HepG2 (cell line): Measurements from ENCODE around the gene SRSF6. TPM values are rescaled to one million over a fixed set of nuclear protein-coding genes. Genes with fewer than 3 reads are reported as not detected.

Experiments used
- ATAC-seq: fragments of 200-7000 bp; cut with Tn5 transposase; 3 replicates; pipeline ENCODE4 v1.9.1; 2020; ENCODE audit warnings: mild to moderate bottlenecking, moderate library complexity
- BruUV-seq: library from RNA; stranded (reverse); fragments of 400-500 nt; replicated peaks from 2 replicates; lab custom pipeline; 2021; lab: Mats Ljungman, UMichigan
- CTCF ChIA-PET: fragments of 300-600 bp; formaldehyde crosslinking; extraction: SDS; loops from one replicate; lab custom pipeline; 2021; ENCODE audit warnings: low total read pairs, inconsistent platforms, low intra/inter-chr PET ratio; lab: Yijun Ruan, JAX
- POLR2A ChIA-PET: fragments of 350-600 bp; sonication (Branson Sonifier 250); formaldehyde crosslinking; loops from one replicate; lab custom pipeline; 2020; ENCODE audit warnings: antibody characterized with exemption, inconsistent platforms; lab: Yijun Ruan, JAX
- DNase-seq: peaks from one replicate; pipeline ENCODE4 v3.0.0-alpha.2; 2015; ENCODE audit warnings: low spot score
- FAIRE-seq: peaks from 3 replicates; lab custom pipeline; 2011; peaks lifted over from hg19 to GRCh38; lab: Jason Lieb, UNC
- H2AFZ ChIP-seq: one replicate; pipeline ENCODE4 v1.6.1; 2011; ENCODE audit warnings: low read length, inconsistent platforms
- H3K27ac ChIP-seq: fragments of 300-600 bp; 3 replicates; pipeline ENCODE4 v1.8.0; 2011; ENCODE audit warnings: mixed run types, mild to moderate bottlenecking, mixed read lengths, low read length, inconsistent platforms; ENCODE audit not compliant: insufficient read depth; ENCODE audit errors: extremely low read length
- H3K27me3 ChIP-seq, 2 experiments: fragments of 200-600 bp in 1 of 2; 2 replicates in 1 of 2; 3 replicates in 1 of 2; pipeline versions ENCODE4 v1.6.0 to v1.8.0; 2011; ENCODE audit warnings: low read length in 2 of 2, mild to moderate bottlenecking in 2 of 2, moderate library complexity in 2 of 2, inconsistent platforms in 1 of 2; ENCODE audit not compliant: insufficient read depth in 2 of 2, control insufficient read depth in 1 of 2
- H3K36me3 ChIP-seq, 2 experiments: fragments of 200-600 bp in 1 of 2; replicated peaks in 1 of 2; 2 replicates in 1 of 2; 3 replicates in 1 of 2; pipeline versions ENCODE4 v1.5.1 to v1.8.0; 2011; ENCODE audit warnings: low read length in 2 of 2, inconsistent platforms in 1 of 2; ENCODE audit not compliant: insufficient read depth in 2 of 2, control insufficient read depth in 1 of 2
- H3K4me1 ChIP-seq: 2 replicates; pipeline ENCODE4 v1.5.1; 2012; ENCODE audit warnings: low read length, inconsistent platforms; ENCODE audit not compliant: insufficient read depth
- H3K4me2 ChIP-seq: 2 replicates; pipeline ENCODE4 v1.6.0; 2011; ENCODE audit warnings: low read depth, low read length, inconsistent platforms
- H3K4me3 ChIP-seq, 3 experiments: fragments of 200-600 bp in 1 of 3; sonication (generic), shearing (Covaris generic) in 1 of 3; replicated peaks in 1 of 3; 2 replicates each; pipeline ENCODE4 v1.5.1; 2011 to 2016; ENCODE audit warnings: low read length in 3 of 3, inconsistent platforms in 2 of 3, low read depth in 2 of 3, mild to moderate bottlenecking in 2 of 3, control low read depth in 1 of 3, mixed read lengths in 1 of 3; ENCODE audit not compliant: insufficient read depth in 1 of 3
- H3K79me2 ChIP-seq: one replicate; pipeline ENCODE4 v1.6.1; 2011; ENCODE audit warnings: low read length, inconsistent platforms; ENCODE audit not compliant: insufficient read depth
- H3K9ac ChIP-seq: 2 replicates; pipeline ENCODE4 v1.6.0; 2011; ENCODE audit warnings: mild to moderate bottlenecking, low read depth, low read length, inconsistent platforms; ENCODE audit not compliant: insufficient read depth
- H3K9me3 ChIP-seq: 2 replicates; pipeline ENCODE4 v1.5.1; 2012; ENCODE audit warnings: mild to moderate bottlenecking, low read length
- H4K20me1 ChIP-seq: 2 replicates; pipeline ENCODE4 v1.6.0; 2011; ENCODE audit warnings: inconsistent platforms, mild to moderate bottlenecking, low read length, moderate library complexity; ENCODE audit not compliant: insufficient read depth
- DDIT3 ChIP-seq: sonication (generic); formaldehyde crosslinking; IDR thresholded peaks from 2 replicates; pipeline ENCODE4 v1.4.0; 2020; ENCODE audit warnings: mild to moderate bottlenecking, missing genetic modification reagents
- HDAC2 ChIP-seq: sonication (generic); formaldehyde crosslinking; IDR thresholded peaks from 2 replicates; pipeline ENCODE4 v1.4.0; 2020; ENCODE audit warnings: missing genetic modification reagents
- NFATC3 ChIP-seq: sonication (generic); formaldehyde crosslinking; IDR thresholded peaks from 2 replicates; pipeline ENCODE4 v1.5.1; 2020; ENCODE audit warnings: mild to moderate bottlenecking, missing genetic modification reagents
- NFIB ChIP-seq: sonication (generic); formaldehyde crosslinking; IDR thresholded peaks from 2 replicates; pipeline ENCODE4 v1.9.0; 2021; ENCODE audit warnings: missing genetic modification reagents, mild to moderate bottlenecking, borderline replicate concordance
- POGZ ChIP-seq: sonication (generic); formaldehyde crosslinking; IDR thresholded peaks from 2 replicates; pipeline ENCODE4 v1.4.0; 2020; ENCODE audit warnings: mild to moderate bottlenecking, missing genetic modification reagents
- POLR2AphosphoS5 ChIP-seq: IDR thresholded peaks from 2 replicates; pipeline ENCODE4 v1.6.1; 2012; ENCODE audit warnings: low read depth, low read length
- RCOR2 ChIP-seq: IDR thresholded peaks from 2 replicates; pipeline ENCODE4 v1.6.1; 2016; ENCODE audit warnings: missing biosample characterization, missing genetic modification reagents
- SMYD3 ChIP-seq: sonication (generic); formaldehyde crosslinking; IDR thresholded peaks from 2 replicates; pipeline ENCODE4 v1.8.1; 2023; ENCODE audit warnings: mild to moderate bottlenecking, missing genetic modification reagents
- SOX6 ChIP-seq, 2 experiments: fragments of 450-650 bp in 1 of 2; sonication (generic) in 1 of 2; formaldehyde crosslinking in 1 of 2; IDR thresholded peaks; 2 replicates each; pipeline versions ENCODE4 v1.4.0 to v1.6.1; 2017 to 2020; ENCODE audit warnings: antibody characterized with exemption in 1 of 2, mild to moderate bottlenecking in 1 of 2, missing genetic modification reagents in 1 of 2
- TAF1 ChIP-seq: sonication (generic); formaldehyde crosslinking; IDR thresholded peaks from 2 replicates; pipeline ENCODE4 v1.4.0; 2020; ENCODE audit warnings: missing genetic modification reagents
- THAP7 ChIP-seq: sonication (generic); formaldehyde crosslinking; IDR thresholded peaks from 2 replicates; pipeline ENCODE4 v1.8.1; 2023; ENCODE audit warnings: mild to moderate bottlenecking, missing genetic modification reagents
- ZBTB7A ChIP-seq: sonication (generic); formaldehyde crosslinking; IDR thresholded peaks from 2 replicates; pipeline ENCODE4 v1.8.0; 2022; ENCODE audit warnings: mild to moderate bottlenecking, missing genetic modification reagents
- ZNF235 ChIP-seq: sonication (generic); formaldehyde crosslinking; IDR thresholded peaks from 2 replicates; pipeline ENCODE4 v1.8.1; 2023; ENCODE audit warnings: mild to moderate bottlenecking, missing genetic modification reagents, borderline replicate concordance
- ZNF274 ChIP-seq: sonication (generic); formaldehyde crosslinking; IDR thresholded peaks from 2 replicates; pipeline ENCODE4 v1.5.1; 2020; ENCODE audit warnings: mild to moderate bottlenecking, missing genetic modification reagents
- ZNF276 ChIP-seq: sonication (generic); formaldehyde crosslinking; IDR thresholded peaks from 2 replicates; pipeline ENCODE4 v1.4.0; 2020; ENCODE audit warnings: mild to moderate bottlenecking, low read depth, missing genetic modification reagents
- ZNF430 ChIP-seq: sonication (generic); formaldehyde crosslinking; IDR thresholded peaks from 2 replicates; pipeline ENCODE4 v1.9.0; 2021; ENCODE audit warnings: mild to moderate bottlenecking, missing genetic modification reagents
- ZNF451 ChIP-seq: sonication (generic); formaldehyde crosslinking; IDR thresholded peaks from 2 replicates; pipeline ENCODE4 v1.5.0; 2020; ENCODE audit warnings: mild to moderate bottlenecking, missing genetic modification reagents
- ZNF607 ChIP-seq: sonication (generic); formaldehyde crosslinking; IDR thresholded peaks from 2 replicates; pipeline ENCODE4 v1.5.1; 2020; ENCODE audit warnings: missing genetic modification reagents, mild to moderate bottlenecking, borderline replicate concordance
- ZNF652 ChIP-seq: IDR thresholded peaks from 2 replicates; pipeline ENCODE4 v1.6.1; 2016; ENCODE audit warnings: low read depth, borderline replicate concordance
- ZNF788 ChIP-seq: sonication (generic); formaldehyde crosslinking; IDR thresholded peaks from 2 replicates; pipeline ENCODE4 v1.5.0; 2020; ENCODE audit warnings: mild to moderate bottlenecking, missing genetic modification reagents, borderline replicate concordance
- WGBS: methylation state at CpG from one replicate; pipeline ENCODE4 v1.1.6; 2017; ENCODE audit warnings: low lambda C conversion rate; 5-methylcytosine and 5-hydroxymethylcytosine counted together
- in situ Hi-C: cut with HindIII; loops from 2 replicates; pipeline ENCODE4 v1.10.0; 2017; ENCODE audit warnings: low pct_unique_long_range_greater_than_20kb; ENCODE audit not compliant: extremely low pct_ligation_motif_present
- intact Hi-C: fragments of 100-400 bp; cut with micrococcal nuclease; formaldehyde crosslinking; loops from one replicate; pipeline ENCODE4 v1.10.0; 2022; ENCODE audit not compliant: unreplicated experiment
- polyA plus RNA-seq, 8 experiments: library from polyadenylated mRNA; depleted of rRNA in 3 of 8; stranded (reverse) in 7 of 8; unstranded in 1 of 8; fragments of >200 nt; fragmentation: Illumina TruSeq in 4 of 8; extraction: Trizol in 4 of 8; gene quantifications; 2 replicates each; pipeline versions ENCODE4 v1.2.1 to v1.2.3, GENCODE V29; 2011 to 2016; ENCODE audit warnings: low read depth in 4 of 8, missing spikeins in 1 of 8, mixed read lengths in 1 of 8; ENCODE audit not compliant: insufficient read depth in 1 of 8
- total RNA-seq, 5 experiments: library from RNA; depleted of rRNA; stranded (reverse); fragments of >200 nt; fragmentation: Illumina TruSeq; extraction: Trizol; gene quantifications; 2 replicates each; pipeline ENCODE4 v1.2.3, GENCODE V29; 2016; ENCODE audit warnings: low read depth in 1 of 5

The SRSF6 gene
- total and polyA plus RNA-seq, 2 of the 13 experiments (the other 11 are each of a cell fraction or from before 2014, with no cell fraction given) = 156 to 194 TPM

GRCh38 chr20:43456252-43456651 is 1.4 kb upstream of the SRSF6 start (continued):
- TF ChIP-seq ZNF430 (CRISPR knock-in tag) (0 out of 2 replicates have a peak, but pooled peaks have one; percentile 39), POLR2AphosphoS5 (peak; percentile 36; the same call in 1 of the 2 replicates), TAF1 (CRISPR knock-in tag) (0 out of 2 replicates have a peak, but pooled peaks have one; percentile 20), ZNF235 (0 out of 2 replicates have a peak, but pooled peaks have one; percentile 5), HDAC2 (0 out of 2 replicates have a peak, but pooled peaks have one; percentile 14), THAP7 (CRISPR knock-in tag) (0 out of 2 replicates have a peak, but pooled peaks have one; percentile 41)

GRCh38 chr20:43456809-43457639 is 672 bp upstream of the SRSF6 start:
- in situ Hi-C loops = no loop called here
- POLR2A ChIA-PET = interaction anchor here (0.6 to 4.9 kb wide), 53 partner anchors 8 to 1839 kb away, joined by 3 to 83 read pairs (median 5); partner anchors contain the start of genes CHD6, IFT52, L3MBTL1 and SGK2
- peak; percentile 94 for FAIRE-seq
- TF ChIP-seq ZNF788 (CRISPR knock-in tag) = no peak; the same call in 1 of the 2 replicates
- peak; percentile 62; the same call in 1 of the 2 replicates for TF ChIP-seq ZBTB7A (CRISPR knock-in tag)
- no peak for TF ChIP-seq ZNF652
- TF ChIP-seq ZNF276 (CRISPR knock-in tag) = peak; percentile 28; the same call in 1 of the 2 replicates
- TF ChIP-seq POGZ (CRISPR knock-in tag) = peak; percentile 54; the same call in 1 of the 2 replicates
- no peak; the same call in 1 of the 2 replicates for TF ChIP-seq ZNF607 (CRISPR knock-in tag)
- no peak for TF ChIP-seq DDIT3 (CRISPR knock-in tag)
- TF ChIP-seq ZNF451 (CRISPR knock-in tag) = 0 out of 2 replicates have a peak, but pooled peaks have one; percentile 14
- no peak for TF ChIP-seq RCOR2 (CRISPR knock-in tag)
- TF ChIP-seq SMYD3 (CRISPR knock-in tag) = no peak
- no peak for TF ChIP-seq SOX6 (IDR thresholded peaks at IDR 0.05)
- no peak; the same call in 1 of the 2 replicates for TF ChIP-seq SOX6 (CRISPR knock-in tag; IDR thresholded peaks at IDR 0.05)
- no peak for TF ChIP-seq NFIB (CRISPR knock-in tag)
- TF ChIP-seq NFATC3 (CRISPR knock-in tag) = peak; percentile 47; the same call in 1 of the 2 replicates
- TF ChIP-seq ZNF274 = peak; percentile 34; the same call in 1 of the 2 replicates

More at GRCh38 chr20:43456809-43457639, 672 bp upstream of the SRSF6 start:
- Histone ChIP-seq H3K27ac (peak overlapping the region; percentile 97), H3K36me3 (peaks cover 10 to 30% of the 10 kb centered on the region in 2 experiments), H2AFZ (peak overlapping the region; percentile 91), H3K9me3 (no peaks in the 10 kb centered on the region), H3K9ac (peak overlapping the region; percentile 100), H3K4me3 (peak overlapping the region; percentile 86 to 96 (median 90)), H3K4me1 (peaks cover 59% of the 10 kb centered on the region), H4K20me1 (peaks cover 33% of the 10 kb centered on the region), H3K4me2 (peak overlapping the region; percentile 99), H3K79me2 (peaks cover 38% of the 10 kb centered on the region), H3K27me3 (peaks cover 0 to 2% of the 10 kb centered on the region in 2 experiments; a peak in 1 of 5 replicates)
- WGBS = 1% methylated on average over 42 of the region's 53 CpGs
- ATAC-seq (peak; percentile 90), DNase-seq (peak; percentile 97)
- intact Hi-C loops = loop anchor here (5.0 kb wide), 2 partner anchors 50 to 100 kb away; partner anchors contain the start of genes L3MBTL1 and SGK2
- CTCF ChIA-PET = no interaction called here
- TSS peak; percentile 92 for BruUV-seq
